Liver (tissue), 9 donors: ENCODE measurements around the gene NUAK1. TPM values are rescaled to one million over a fixed set of nuclear protein-coding genes. Genes with fewer than 3 reads are reported as not detected.

ENCODE experiments used
- DNase-seq: peaks from one replicate; pipeline ENCODE4 v3.0.0-alpha.2; 2017; ENCODE audit warnings: low spot score
- H3K27ac ChIP-seq, 2 donors: one replicate each; pipeline ENCODE4 v1.7.0; 2013; ENCODE audit warnings: inconsistent platforms in 2 of 2, low read length in 2 of 2, control low read depth in 1 of 2, low read depth in 1 of 2, mild to moderate bottlenecking in 1 of 2
- H3K27me3 ChIP-seq, 4 donors: one replicate each; pipeline versions ENCODE4 v1.6.1 to v1.7.0; 2013; ENCODE audit warnings: low read length in 3 of 4, inconsistent platforms in 1 of 4, mild to moderate bottlenecking in 1 of 4, moderate library complexity in 1 of 4; ENCODE audit not compliant: control insufficient read depth in 4 of 4, insufficient read depth in 4 of 4
- H3K36me3 ChIP-seq, 4 donors: one replicate each; pipeline versions ENCODE4 v1.6.1 to v1.7.0; 2013; ENCODE audit warnings: low read length in 3 of 4, mild to moderate bottlenecking in 3 of 4, low read depth in 1 of 4, moderate library complexity in 1 of 4; ENCODE audit not compliant: control insufficient read depth in 4 of 4, insufficient read depth in 3 of 4
- H3K4me1 ChIP-seq, 4 donors: one replicate each; pipeline versions ENCODE4 v1.6.1 to v1.7.0; 2013; ENCODE audit warnings: low read length in 3 of 4, mild to moderate bottlenecking in 3 of 4, moderate library complexity in 1 of 4; ENCODE audit not compliant: control insufficient read depth in 4 of 4, insufficient read depth in 4 of 4
- H3K4me3 ChIP-seq, 3 donors: one replicate each; pipeline versions ENCODE4 v1.6.1 to v1.7.0; 2013; ENCODE audit warnings: low read length in 3 of 3, control low read depth in 1 of 3, low read depth in 1 of 3, mild to moderate bottlenecking in 1 of 3
- H3K9ac ChIP-seq, 2 donors: one replicate each; pipeline ENCODE4 v1.7.0; 2013; ENCODE audit warnings: low read length in 2 of 2, mild to moderate bottlenecking in 2 of 2, moderate library complexity in 2 of 2, control low read depth in 1 of 2, low read depth in 1 of 2
- H3K9me3 ChIP-seq, 4 donors: one replicate each; pipeline versions ENCODE4 v1.6.1 to v1.7.0; 2013; ENCODE audit warnings: low read length in 3 of 4; ENCODE audit not compliant: control insufficient read depth in 4 of 4
- EGR1 ChIP-seq, 2 donors: IDR thresholded peaks; 2 replicates each; pipeline ENCODE4 v1.6.1; 2016 to 2018; ENCODE audit warnings: antibody characterized with exemption in 2 of 2, low read depth in 2 of 2
- FOXA1 ChIP-seq: IDR thresholded peaks from 2 replicates; pipeline ENCODE4 v1.6.1; 2016; ENCODE audit warnings: antibody characterized with exemption
- FOXA2 ChIP-seq: IDR thresholded peaks from 2 replicates; pipeline ENCODE4 v1.6.1; 2016; ENCODE audit warnings: antibody characterized with exemption
- GABPA ChIP-seq, 2 donors: IDR thresholded peaks in 1 of 2; conservative IDR thresholded peaks in 1 of 2; 2 replicates each; pipeline ENCODE4 v1.6.1; 2016; ENCODE audit warnings: antibody characterized with exemption in 2 of 2, mild to moderate bottlenecking in 1 of 2, moderate library complexity in 1 of 2
- HNF4A ChIP-seq, 2 donors: conservative IDR thresholded peaks; 2 replicates each; pipeline ENCODE4 v1.6.1; 2016; ENCODE audit warnings: antibody characterized with exemption in 2 of 2, mild to moderate bottlenecking in 2 of 2
- HNF4G ChIP-seq: IDR thresholded peaks from 2 replicates; pipeline ENCODE4 v1.6.1; 2016; ENCODE audit warnings: antibody characterized with exemption
- NR2F2 ChIP-seq: IDR thresholded peaks from 2 replicates; pipeline ENCODE4 v1.6.1; 2016; ENCODE audit warnings: antibody characterized with exemption
- RAD21 ChIP-seq, 2 donors: IDR thresholded peaks; 2 replicates each; pipeline ENCODE4 v1.6.1; 2016; ENCODE audit warnings: antibody characterized with exemption in 2 of 2, mild to moderate bottlenecking in 2 of 2
- RXRA ChIP-seq, 2 donors: IDR thresholded peaks; 2 replicates each; pipeline ENCODE4 v1.6.1; 2017 to 2018; ENCODE audit warnings: antibody characterized with exemption in 2 of 2, mild to moderate bottlenecking in 1 of 2
- SP1 ChIP-seq: IDR thresholded peaks from 2 replicates; pipeline ENCODE4 v1.6.1; 2018; ENCODE audit warnings: antibody characterized with exemption, mild to moderate bottlenecking
- TAF1 ChIP-seq: conservative IDR thresholded peaks from 2 replicates; pipeline ENCODE4 v1.6.1; 2016; ENCODE audit warnings: antibody characterized with exemption, mild to moderate bottlenecking
- YY1 ChIP-seq: IDR thresholded peaks from 2 replicates; pipeline ENCODE4 v1.6.1; 2016; ENCODE audit warnings: antibody characterized with exemption, mild to moderate bottlenecking
- WGBS: extraction: QIAGEN DNeasy Blood & Tissue Kit; methylation state at CpG from one replicate; pipeline ENCODE4 v1.1.7; 2013; 5-methylcytosine and 5-hydroxymethylcytosine counted together
- polyA plus RNA-seq, 2 donors: library from polyadenylated mRNA; stranded (reverse) in 1 of 2; unstranded in 1 of 2; fragments of 200-250 nt in 1 of 2; fragments of >200 nt in 1 of 2; fragmentation: Nextera tagmentation in 1 of 2; extraction: Ambion mirVana in 1 of 2; gene quantifications; one replicate each; pipeline versions ENCODE4 v1.2.1 to v1.2.3, GENCODE V29; 2013 to 2015
- total RNA-seq, 2 donors: library from RNA; depleted of rRNA; stranded (reverse); fragments of >200 nt; gene quantifications; one replicate each; pipeline ENCODE4 v1.2.3, GENCODE V29; 2014
- TF ChIP-seq, protein P1 (sequence below): IDR thresholded peaks from 2 replicates; pipeline ENCODE4 v1.6.1; 2016; ENCODE audit warnings: antibody characterized with exemption
- TF ChIP-seq, protein P2 (sequence below): IDR thresholded peaks from 2 replicates; pipeline ENCODE4 v1.6.1; 2016; ENCODE audit warnings: antibody characterized with exemption, mild to moderate bottlenecking
- TF ChIP-seq, protein P3 (sequence below): IDR thresholded peaks from 2 replicates; pipeline ENCODE4 v1.6.1; 2016; ENCODE audit warnings: antibody characterized with exemption
- TF ChIP-seq, protein P4 (sequence below): fragments of 150-350 bp; IDR thresholded peaks from 2 replicates; pipeline ENCODE4 v1.5.1; 2017; ENCODE audit warnings: improper control_type of control experiment, low read depth, low read length; ENCODE audit not compliant: missing input control
- TF ChIP-seq, protein P5 (sequence below): IDR thresholded peaks from 2 replicates; pipeline ENCODE4 v1.6.1; 2016; ENCODE audit warnings: antibody characterized with exemption
- donor health status: healthy.
- donor health status: healthy.
- donor health status: healthy.
- donor health status: healthy.
- donor health status: healthy.

NUAK1 gene
- total and polyA plus RNA-seq, 4 donors: 2.5 to 9.3 (median 3.9) TPM

DNA sequence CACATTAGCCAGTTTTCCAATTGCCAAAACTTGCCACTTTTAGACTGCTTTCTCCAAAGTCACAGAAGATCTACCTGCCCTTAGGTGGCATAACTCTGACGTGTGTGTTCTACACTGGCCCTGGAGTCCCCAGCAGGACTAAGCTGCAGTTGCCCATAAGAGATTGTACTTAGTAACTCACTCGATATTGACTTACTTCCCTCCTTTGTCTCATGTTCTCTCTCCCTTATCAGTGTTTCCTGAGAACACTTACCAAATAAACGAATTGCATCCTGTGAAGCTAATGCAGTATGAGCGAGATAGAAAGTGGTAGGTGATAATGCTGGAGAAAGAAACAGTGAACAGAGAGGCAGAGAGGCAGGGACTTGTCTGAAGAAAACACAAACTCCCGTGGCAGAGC is 117.2 kb downstream of the NUAK1 start:
- 30% methylated on average over 5 of the region's 5 CpGs for WGBS
- Histone ChIP-seq H3K27me3 (no peaks in the 10 kb centered on the region), H3K9me3 (peaks cover 0 to 3% (median 0%) of the 10 kb centered on the region in 4 donors), H3K4me3 (no peak overlapping the region), H3K9ac (no peak overlapping the region), H3K27ac (no peak overlapping the region), H3K4me1 (peaks cover 0 to 22% (median 14%) of the 10 kb centered on the region in 4 donors), H3K36me3 (no peaks in the 10 kb centered on the region)
- DNase-seq: no peak
- TF ChIP-seq HNF4A (conservative IDR thresholded peaks at IDR 0.05) (peak in 1 of 2 donors; percentile 4), NR2F2 (peak; percentile 16), RAD21 (IDR thresholded peaks at IDR 0.05) (peak; percentile 18 to 39), SP1 (peak; percentile 29), FOXA2 (no peak)

DNA sequence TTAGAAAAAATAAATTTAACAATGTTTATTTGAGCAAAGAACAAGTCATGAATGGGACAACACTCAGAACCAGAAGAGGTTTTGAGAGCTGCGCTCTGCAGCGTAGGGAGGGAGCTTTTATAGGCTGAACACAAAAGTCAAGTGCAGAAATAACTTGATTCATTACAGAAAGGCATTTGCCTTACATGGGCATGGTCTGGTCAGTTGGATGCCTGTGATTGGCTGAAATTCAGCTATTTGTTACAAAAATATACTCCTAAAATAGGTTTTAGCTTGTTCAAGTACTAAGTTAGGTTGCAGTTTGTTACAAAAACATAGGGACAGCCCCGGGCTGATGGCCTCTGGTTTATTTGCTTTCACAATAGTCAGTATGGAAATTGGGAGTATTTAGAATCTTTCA is 118.0 kb downstream of the NUAK1 start:
- DNase-seq: no peak
- Histone ChIP-seq H3K9me3 (peaks cover 0 to 3% (median 0%) of the 10 kb centered on the region in 4 donors), H3K27ac (no peak overlapping the region), H3K36me3 (no peaks in the 10 kb centered on the region), H3K4me1 (peaks cover 0 to 22% (median 14%) of the 10 kb centered on the region in 4 donors), H3K9ac (no peak overlapping the region), H3K4me3 (no peak overlapping the region), H3K27me3 (no peaks in the 10 kb centered on the region)
- WGBS: 77% methylated on average over 3 of the region's 3 CpGs
- no peak for TF ChIP-seq RXRA (IDR thresholded peaks at IDR 0.05)
- TF ChIP-seq YY1: no peak
- no peak for TF ChIP-seq FOXA2
- TF ChIP-seq NR2F2: no peak
- TF ChIP-seq GABPA (IDR thresholded peaks at IDR 0.05 in 1 of 2, conservative IDR thresholded peaks at IDR 0.05 in 1 of 2): no peak
- TF ChIP-seq TAF1: no peak
- TF ChIP-seq, protein P1, sequence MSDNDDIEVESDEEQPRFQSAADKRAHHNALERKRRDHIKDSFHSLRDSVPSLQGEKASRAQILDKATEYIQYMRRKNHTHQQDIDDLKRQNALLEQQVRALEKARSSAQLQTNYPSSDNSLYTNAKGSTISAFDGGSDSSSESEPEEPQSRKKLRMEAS: no peak
- TF ChIP-seq, protein P2, sequence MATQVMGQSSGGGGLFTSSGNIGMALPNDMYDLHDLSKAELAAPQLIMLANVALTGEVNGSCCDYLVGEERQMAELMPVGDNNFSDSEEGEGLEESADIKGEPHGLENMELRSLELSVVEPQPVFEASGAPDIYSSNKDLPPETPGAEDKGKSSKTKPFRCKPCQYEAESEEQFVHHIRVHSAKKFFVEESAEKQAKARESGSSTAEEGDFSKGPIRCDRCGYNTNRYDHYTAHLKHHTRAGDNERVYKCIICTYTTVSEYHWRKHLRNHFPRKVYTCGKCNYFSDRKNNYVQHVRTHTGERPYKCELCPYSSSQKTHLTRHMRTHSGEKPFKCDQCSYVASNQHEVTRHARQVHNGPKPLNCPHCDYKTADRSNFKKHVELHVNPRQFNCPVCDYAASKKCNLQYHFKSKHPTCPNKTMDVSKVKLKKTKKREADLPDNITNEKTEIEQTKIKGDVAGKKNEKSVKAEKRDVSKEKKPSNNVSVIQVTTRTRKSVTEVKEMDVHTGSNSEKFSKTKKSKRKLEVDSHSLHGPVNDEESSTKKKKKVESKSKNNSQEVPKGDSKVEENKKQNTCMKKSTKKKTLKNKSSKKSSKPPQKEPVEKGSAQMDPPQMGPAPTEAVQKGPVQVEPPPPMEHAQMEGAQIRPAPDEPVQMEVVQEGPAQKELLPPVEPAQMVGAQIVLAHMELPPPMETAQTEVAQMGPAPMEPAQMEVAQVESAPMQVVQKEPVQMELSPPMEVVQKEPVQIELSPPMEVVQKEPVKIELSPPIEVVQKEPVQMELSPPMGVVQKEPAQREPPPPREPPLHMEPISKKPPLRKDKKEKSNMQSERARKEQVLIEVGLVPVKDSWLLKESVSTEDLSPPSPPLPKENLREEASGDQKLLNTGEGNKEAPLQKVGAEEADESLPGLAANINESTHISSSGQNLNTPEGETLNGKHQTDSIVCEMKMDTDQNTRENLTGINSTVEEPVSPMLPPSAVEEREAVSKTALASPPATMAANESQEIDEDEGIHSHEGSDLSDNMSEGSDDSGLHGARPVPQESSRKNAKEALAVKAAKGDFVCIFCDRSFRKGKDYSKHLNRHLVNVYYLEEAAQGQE: no peak
- no peak for TF ChIP-seq RAD21 (IDR thresholded peaks at IDR 0.05)
- TF ChIP-seq HNF4G: no peak
- no peak for TF ChIP-seq EGR1 (IDR thresholded peaks at IDR 0.05; ENCODE audit: low read depth in 2 of 2)
- no peak for TF ChIP-seq HNF4A (conservative IDR thresholded peaks at IDR 0.05)
- no peak for TF ChIP-seq SP1
- TF ChIP-seq, protein P3, sequence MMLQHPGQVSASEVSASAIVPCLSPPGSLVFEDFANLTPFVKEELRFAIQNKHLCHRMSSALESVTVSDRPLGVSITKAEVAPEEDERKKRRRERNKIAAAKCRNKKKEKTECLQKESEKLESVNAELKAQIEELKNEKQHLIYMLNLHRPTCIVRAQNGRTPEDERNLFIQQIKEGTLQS: no peak
- TF ChIP-seq, protein P4, sequence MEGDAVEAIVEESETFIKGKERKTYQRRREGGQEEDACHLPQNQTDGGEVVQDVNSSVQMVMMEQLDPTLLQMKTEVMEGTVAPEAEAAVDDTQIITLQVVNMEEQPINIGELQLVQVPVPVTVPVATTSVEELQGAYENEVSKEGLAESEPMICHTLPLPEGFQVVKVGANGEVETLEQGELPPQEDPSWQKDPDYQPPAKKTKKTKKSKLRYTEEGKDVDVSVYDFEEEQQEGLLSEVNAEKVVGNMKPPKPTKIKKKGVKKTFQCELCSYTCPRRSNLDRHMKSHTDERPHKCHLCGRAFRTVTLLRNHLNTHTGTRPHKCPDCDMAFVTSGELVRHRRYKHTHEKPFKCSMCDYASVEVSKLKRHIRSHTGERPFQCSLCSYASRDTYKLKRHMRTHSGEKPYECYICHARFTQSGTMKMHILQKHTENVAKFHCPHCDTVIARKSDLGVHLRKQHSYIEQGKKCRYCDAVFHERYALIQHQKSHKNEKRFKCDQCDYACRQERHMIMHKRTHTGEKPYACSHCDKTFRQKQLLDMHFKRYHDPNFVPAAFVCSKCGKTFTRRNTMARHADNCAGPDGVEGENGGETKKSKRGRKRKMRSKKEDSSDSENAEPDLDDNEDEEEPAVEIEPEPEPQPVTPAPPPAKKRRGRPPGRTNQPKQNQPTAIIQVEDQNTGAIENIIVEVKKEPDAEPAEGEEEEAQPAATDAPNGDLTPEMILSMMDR: no peak
- TF ChIP-seq, protein P5, sequence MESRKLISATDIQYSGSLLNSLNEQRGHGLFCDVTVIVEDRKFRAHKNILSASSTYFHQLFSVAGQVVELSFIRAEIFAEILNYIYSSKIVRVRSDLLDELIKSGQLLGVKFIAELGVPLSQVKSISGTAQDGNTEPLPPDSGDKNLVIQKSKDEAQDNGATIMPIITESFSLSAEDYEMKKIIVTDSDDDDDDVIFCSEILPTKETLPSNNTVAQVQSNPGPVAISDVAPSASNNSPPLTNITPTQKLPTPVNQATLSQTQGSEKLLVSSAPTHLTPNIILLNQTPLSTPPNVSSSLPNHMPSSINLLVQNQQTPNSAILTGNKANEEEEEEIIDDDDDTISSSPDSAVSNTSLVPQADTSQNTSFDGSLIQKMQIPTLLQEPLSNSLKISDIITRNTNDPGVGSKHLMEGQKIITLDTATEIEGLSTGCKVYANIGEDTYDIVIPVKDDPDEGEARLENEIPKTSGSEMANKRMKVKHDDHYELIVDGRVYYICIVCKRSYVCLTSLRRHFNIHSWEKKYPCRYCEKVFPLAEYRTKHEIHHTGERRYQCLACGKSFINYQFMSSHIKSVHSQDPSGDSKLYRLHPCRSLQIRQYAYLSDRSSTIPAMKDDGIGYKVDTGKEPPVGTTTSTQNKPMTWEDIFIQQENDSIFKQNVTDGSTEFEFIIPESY: no peak
- no peak for TF ChIP-seq FOXA1
